GM19025 (cell line): ENCODE data around the gene CTR9.

ENCODE experiments used
- ATAC-seq: cut with Tn5 transposase; IDR thresholded peaks from one replicate; pipeline ENCODE4 v1.9.1; 2021; ENCODE audit warnings: mild to moderate bottlenecking, low read depth, moderate library complexity; ENCODE audit not compliant: unreplicated experiment

Gene CTR9

GRCh38 chr11:10735481-10736475 lies 15.3 kb upstream of the CTR9 start:
- ATAC-seq = peak; percentile 94

DNA sequence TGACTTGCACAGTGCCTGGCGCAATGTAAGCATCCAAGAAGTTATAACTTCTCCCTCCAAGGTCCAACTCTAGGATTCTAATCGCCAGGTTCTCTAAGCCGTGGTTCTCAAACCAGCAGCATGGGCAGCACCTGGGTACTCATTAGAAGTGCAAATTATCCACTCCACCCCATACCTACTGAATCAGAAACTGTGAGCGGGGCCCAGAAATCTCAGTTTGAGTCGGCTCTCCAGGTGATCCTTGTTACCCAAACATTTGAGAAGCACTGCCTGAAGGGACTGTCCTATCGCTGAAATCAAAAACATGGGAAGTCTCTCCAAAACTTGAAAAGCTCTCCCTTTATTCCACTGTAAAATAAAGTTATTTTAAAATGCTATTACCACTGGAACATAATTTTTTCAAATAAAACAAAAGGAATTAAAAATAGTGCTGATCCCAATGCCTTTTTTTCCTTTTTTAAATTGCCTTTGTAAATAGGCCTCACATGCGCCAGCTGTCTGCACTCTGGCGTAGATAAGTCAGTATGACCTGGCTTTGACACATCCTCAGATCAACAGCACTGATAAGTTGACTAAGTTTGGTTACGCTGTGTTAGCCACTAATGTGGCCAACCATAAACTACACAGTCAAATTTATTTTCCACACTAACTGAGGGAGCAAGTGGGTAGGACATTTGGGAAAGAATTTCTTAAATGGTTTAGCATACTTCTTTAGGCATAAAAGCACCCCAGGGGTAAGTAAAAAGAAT lies 8.4 kb upstream of the CTR9 start:
- no peak for ATAC-seq

DNA sequence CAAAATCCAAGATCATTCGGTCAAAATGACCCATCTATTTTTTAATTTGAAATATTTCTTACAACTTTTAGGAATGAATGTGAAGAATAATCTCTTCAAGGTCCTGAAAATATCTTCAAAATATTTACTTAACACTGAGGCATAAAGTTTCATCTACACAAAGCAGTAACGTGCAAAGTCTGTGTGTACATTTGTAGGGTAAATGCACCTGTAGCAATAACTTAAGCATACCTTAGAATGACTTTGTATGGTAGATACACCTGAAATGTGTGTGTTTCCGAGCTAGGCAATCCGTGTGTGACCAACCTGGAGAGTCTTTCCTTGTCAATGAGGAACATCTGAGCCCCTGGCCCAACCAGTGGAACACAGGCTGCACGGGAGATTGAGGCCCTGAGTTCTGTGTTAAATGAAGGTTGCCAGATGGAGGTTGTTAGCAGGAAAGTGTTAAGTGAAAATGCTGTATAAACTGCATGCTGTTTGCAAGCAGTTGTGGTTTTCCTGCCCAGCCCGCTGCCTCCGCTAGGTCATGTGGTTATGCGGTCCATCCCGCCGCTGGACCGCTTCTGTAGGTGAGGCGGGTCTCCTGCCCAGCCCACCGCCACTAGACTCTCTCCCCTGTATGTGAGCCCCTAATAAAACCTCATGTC lies 7.6 kb upstream of the CTR9 start:
- ATAC-seq = peak; percentile 59

DNA sequence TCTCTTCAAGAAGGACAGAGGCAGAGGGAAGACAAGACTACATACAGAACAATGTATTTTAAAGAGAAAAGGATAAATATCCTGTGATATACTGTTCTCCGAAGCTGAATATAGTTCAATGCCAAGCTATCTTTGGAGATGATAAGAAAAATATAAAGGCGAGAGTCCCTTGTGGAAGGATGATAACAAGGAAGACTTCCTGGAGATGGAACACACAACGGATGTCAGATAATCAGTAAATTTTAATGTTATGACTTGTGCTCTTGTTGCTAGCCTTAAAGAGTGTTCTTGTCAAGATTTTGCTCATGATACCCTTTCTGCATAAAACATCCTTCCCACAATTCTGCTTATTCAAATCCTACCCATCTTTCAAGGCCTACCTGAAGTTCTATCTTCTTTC lies 6.8 kb upstream of the CTR9 start:
- ATAC-seq = no peak

- ATAC-seq = no peak
Observed at GRCh38 chr11:10746871-10747270, 4.2 kb upstream of the CTR9 start.

GRCh38 chr11:10747733-10748132 lies 3.3 kb upstream of the CTR9 start:
- ATAC-seq = no peak

GRCh38 chr11:10749476-10749875 lies 1.6 kb upstream of the CTR9 start:
- ATAC-seq = no peak

GRCh38 chr11:10751581-10751940 lies 515 bp downstream of the CTR9 start:
- ATAC-seq = no peak

- ATAC-seq = no peak
Observed at GRCh38 chr11:10752061-10752460, 1.0 kb downstream of the CTR9 start.

DNA sequence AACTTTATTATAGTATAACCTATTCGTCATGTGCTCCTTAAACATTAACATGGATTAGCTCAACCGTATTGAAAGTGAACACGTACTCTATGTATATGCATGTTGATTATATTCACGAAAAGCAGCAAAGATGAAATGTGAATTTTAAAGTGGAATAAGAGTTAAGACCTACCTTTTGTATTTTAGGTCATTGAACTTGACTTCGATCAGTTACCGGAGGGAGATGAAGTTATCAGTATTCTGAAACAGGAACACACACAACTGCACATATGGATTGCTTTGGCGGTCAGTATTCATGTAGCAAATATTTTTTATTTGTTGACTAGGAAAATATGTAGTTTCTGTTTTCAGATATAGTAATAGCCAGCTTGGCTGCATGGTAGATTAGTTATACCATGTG lies 1.4 kb downstream of the CTR9 start:
- no peak for ATAC-seq

DNA sequence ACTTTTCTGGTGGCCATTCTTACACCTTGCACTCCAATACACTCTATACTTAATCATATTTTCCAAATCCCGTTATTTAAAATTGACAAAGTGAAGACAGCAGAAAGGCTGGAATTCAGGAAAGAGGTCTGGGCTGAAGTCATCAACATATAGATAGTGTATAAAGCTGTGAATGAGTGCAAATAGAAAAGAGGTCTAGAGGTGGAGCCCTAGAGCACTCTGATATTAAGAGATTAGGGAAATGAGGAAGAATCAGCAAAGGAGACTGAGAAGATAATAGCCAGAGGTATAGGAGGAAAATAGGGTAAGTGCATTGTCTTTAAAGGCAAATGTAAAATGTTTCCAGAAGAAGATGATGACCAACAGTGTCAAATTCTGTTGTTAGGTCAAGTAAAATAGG lies 7.9 kb downstream of the CTR9 start:
- no peak for ATAC-seq

GRCh38 chr11:10761085-10761698 lies 10.1 kb downstream of the CTR9 start:
- no peak for ATAC-seq

DNA sequence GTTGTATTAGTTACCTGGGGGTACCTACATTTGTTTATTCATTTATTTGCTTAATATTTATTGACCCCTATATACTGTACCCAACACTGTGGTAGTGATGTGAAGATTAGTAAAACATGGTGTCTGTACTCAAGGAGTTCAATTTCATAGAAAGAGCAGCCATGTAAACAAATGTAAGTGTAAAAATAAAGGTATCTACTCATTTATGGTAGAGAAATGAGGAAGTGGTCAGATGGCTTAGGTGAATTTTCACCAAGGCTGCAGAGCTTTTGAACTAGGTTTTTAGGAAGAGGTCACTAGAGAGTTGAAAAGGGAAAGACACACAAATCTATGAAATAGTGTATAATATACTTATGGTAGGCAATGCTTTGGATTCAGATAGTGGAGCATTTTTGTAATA lies 11.1 kb downstream of the CTR9 start:
- peak; percentile 75 for ATAC-seq

DNA sequence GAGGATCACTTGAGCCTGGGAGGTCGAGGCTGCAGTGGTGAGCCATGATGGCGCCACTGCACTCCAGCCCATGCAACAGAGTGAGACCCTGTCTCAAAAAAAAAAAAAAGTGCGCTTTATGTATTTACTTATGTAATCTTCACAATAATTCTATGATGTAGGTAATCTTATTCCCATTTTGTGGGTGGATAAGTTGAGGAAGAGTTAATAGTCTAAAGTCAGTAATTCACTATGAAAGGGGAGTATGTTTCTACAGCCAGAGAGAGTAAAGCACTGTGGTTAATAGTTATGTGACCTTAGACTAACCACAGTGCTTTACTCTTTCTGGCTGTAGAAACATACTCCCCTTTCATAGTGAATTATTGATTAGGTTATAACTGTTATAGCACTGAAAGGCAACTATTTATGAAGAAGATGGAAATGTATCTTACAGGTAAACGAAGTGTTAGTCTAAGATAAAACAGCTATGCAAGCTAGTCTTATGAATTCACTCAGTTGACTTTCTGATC lies 11.9 kb downstream of the CTR9 start:
- peak; percentile 62 for ATAC-seq

- ATAC-seq = no peak
Observed at GRCh38 chr11:10763766-10764165, 12.7 kb downstream of the CTR9 start.

GRCh38 chr11:10764412-10764811 lies 13.4 kb downstream of the CTR9 start:
- no peak for ATAC-seq

GRCh38 chr11:10770626-10771254 lies 19.7 kb downstream of the CTR9 start:
- ATAC-seq = no peak

DNA sequence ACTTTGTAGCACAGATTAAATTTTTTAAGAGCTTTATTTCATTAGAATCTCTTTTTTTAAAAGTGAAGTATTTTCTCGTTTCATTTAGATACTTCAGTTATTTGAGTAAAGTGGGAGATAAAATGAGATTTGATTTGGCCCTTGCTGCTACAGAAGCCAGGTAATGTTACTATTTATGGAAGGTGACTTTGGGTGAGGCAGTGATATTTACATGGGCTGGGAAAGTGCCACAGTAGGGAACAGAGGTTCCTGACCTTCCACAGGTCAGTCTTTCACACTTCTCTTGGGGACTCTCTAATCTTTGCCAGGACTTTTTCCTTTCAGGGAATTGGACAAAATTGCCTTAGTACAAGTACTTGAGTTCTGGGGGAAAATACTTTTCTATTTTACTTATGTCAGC lies 20.4 kb downstream of the CTR9 start:
- no peak for ATAC-seq

GRCh38 chr11:10774811-10775210 lies 23.8 kb downstream of the CTR9 start:
- no peak for ATAC-seq

DNA sequence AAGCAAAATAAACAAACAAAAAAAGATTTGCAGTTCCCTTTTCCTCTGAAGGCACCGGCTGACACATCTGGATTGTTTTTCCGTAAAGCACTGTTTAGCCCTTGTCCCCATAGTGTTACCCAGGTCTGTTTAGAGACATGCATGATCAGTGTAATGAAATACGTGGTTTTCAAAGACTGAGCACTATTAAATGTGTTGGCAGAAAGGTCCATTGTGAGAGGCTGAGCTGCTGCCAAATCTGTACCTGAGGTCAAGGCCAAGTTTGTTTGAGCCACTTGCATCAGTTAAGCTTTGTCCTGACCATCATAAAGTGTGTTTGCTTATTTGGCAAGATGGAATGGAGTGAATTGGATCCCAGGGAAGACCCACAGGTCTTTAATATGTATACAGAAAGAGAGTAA lies 26.3 kb downstream of the CTR9 start:
- no peak for ATAC-seq
